ENCODE measurements around the gene NIP7. TPM values are rescaled to one million over a fixed set of nuclear protein-coding genes. Genes with fewer than 3 reads are reported as not detected.

The NIP7 gene
- total and polyA plus RNA-seq, 4 donors = 14.5 to 23.2 (median 17.0) TPM

DNA sequence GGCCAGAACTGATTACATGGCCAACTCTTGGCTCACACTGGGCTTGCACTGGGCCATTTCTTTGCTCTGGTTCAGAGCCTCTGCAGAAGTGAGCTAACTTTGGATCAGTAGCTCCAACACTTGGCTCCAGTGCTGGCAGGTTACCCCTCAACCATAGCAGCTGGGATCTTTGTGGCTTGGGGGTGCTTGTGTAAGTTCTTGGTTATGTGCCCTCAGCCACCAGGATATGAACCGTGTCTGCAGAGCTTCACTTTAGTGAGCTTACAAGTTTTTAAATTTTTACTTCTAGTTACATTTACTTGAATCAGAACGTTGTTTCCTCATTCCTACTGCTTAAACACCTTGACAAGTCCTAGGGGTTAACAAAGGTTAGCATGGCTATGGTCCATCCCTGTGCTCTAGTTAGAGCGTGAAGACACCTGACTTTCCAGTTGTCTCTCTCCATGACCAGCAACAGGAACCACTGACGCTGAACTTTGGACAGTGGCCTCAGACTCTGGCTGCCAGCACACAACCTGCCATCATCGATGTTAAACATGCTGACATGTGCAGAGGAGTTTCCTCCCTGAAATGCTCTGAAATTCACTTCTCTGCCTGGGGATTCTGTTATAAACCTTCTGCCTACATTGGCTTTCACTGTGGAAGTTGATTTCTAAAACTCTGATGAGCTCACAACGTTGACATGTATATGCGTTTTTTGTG lies 13.2 kb upstream of the NIP7 start:
- peaks cover 20 to 53% (median 34%) of the 10 kb centered on the region in 4 donors for H3K36me3 ChIP-seq (ENCODE audit: control insufficient read depth in 4 of 4, insufficient read depth in 4 of 4, low read length in 4 of 4)
- H3K9ac ChIP-seq (ENCODE audit: insufficient read depth in 1 of 2, low read length in 2 of 2) = no peak overlapping the region
- no peaks in the 10 kb centered on the region for H3K27me3 ChIP-seq (ENCODE audit: control insufficient read depth in 3 of 3, insufficient read depth in 3 of 3, low read length in 2 of 3)
- H3K4me1 ChIP-seq (ENCODE audit: control insufficient read depth in 5 of 5, insufficient read depth in 5 of 5, low read length in 5 of 5) = peaks cover 10 to 19% (median 17%) of the 10 kb centered on the region in 5 donors
- ATAC-seq (ENCODE audit: insufficient read depth, low FRiP score) = no peak
- no peaks in the 10 kb centered on the region for H3K9me3 ChIP-seq (ENCODE audit: control insufficient read depth in 4 of 4, insufficient read depth in 3 of 4, low read length in 3 of 4)
- no peak for DNase-seq
- TF ChIP-seq, protein P1, sequence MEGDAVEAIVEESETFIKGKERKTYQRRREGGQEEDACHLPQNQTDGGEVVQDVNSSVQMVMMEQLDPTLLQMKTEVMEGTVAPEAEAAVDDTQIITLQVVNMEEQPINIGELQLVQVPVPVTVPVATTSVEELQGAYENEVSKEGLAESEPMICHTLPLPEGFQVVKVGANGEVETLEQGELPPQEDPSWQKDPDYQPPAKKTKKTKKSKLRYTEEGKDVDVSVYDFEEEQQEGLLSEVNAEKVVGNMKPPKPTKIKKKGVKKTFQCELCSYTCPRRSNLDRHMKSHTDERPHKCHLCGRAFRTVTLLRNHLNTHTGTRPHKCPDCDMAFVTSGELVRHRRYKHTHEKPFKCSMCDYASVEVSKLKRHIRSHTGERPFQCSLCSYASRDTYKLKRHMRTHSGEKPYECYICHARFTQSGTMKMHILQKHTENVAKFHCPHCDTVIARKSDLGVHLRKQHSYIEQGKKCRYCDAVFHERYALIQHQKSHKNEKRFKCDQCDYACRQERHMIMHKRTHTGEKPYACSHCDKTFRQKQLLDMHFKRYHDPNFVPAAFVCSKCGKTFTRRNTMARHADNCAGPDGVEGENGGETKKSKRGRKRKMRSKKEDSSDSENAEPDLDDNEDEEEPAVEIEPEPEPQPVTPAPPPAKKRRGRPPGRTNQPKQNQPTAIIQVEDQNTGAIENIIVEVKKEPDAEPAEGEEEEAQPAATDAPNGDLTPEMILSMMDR (IDR thresholded peaks at IDR 0.05; ENCODE audit: control extremely low read depth, extremely low read depth) = no peak
- 64 to 66% methylated on average over 7 of the region's 7 CpGs for WGBS, 2 donors
- H3K27ac ChIP-seq (ENCODE audit: low read depth in 1 of 2, low read length in 1 of 2) = no peak overlapping the region
- no peak overlapping the region for H3K4me3 ChIP-seq

DNA sequence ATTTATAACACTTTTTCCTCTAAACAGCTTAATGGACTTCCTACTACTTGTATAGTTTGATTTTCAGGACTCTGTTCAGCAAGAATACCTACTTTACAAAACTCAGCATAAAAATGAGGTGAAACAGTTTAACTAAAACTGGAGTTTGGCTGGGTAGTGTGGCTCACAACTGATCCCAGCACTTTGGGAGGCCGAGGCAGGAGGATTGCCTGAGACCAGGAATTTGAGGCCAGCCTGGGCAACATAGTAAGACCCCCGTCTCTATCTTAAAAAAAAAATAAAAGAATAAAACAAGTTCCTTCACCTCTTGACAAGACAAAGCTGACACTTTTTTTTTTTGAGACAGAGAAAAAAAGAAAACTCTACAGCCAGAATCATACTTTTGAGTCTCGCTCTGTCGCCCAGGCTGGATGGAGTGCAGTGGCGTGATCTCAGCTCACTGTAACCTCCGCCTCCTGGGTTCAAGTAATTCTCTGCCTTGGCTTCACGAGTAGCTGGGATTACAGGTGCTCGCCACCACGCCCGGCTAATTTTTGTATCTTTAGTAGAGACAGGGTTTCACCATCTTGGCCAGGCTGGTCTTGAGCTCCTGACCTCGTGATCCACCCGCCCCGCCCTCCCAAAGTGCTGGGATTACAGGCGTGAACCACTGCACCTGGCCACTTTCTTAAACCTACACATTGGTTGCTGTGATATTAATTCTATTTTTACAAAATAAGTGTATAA lies 11.8 kb upstream of the NIP7 start:
- no peaks in the 10 kb centered on the region for H3K27me3 ChIP-seq (ENCODE audit: control insufficient read depth in 3 of 3, insufficient read depth in 3 of 3, low read length in 2 of 3)
- H3K36me3 ChIP-seq (ENCODE audit: control insufficient read depth in 4 of 4, insufficient read depth in 4 of 4, low read length in 4 of 4) = peaks cover 14 to 44% (median 34%) of the 10 kb centered on the region in 4 donors
- no peak overlapping the region for H3K4me3 ChIP-seq
- no peak overlapping the region for H3K9ac ChIP-seq (ENCODE audit: insufficient read depth in 1 of 2, low read length in 2 of 2)
- 94 to 96% methylated on average over 14 of the region's 14 CpGs for WGBS, 2 donors
- H3K27ac ChIP-seq (ENCODE audit: low read depth in 1 of 2, low read length in 1 of 2) = no peak overlapping the region
- TF ChIP-seq, protein P1 (IDR thresholded peaks at IDR 0.05; ENCODE audit: control extremely low read depth, extremely low read depth) = no peak
- H3K4me1 ChIP-seq (ENCODE audit: control insufficient read depth in 5 of 5, insufficient read depth in 5 of 5, low read length in 5 of 5) = peaks cover 10 to 20% (median 17%) of the 10 kb centered on the region in 5 donors
- ATAC-seq (ENCODE audit: insufficient read depth, low FRiP score) (no peak), DNase-seq (no peak)
- no peaks in the 10 kb centered on the region for H3K9me3 ChIP-seq (ENCODE audit: control insufficient read depth in 4 of 4, insufficient read depth in 3 of 4, low read length in 3 of 4)

DNA sequence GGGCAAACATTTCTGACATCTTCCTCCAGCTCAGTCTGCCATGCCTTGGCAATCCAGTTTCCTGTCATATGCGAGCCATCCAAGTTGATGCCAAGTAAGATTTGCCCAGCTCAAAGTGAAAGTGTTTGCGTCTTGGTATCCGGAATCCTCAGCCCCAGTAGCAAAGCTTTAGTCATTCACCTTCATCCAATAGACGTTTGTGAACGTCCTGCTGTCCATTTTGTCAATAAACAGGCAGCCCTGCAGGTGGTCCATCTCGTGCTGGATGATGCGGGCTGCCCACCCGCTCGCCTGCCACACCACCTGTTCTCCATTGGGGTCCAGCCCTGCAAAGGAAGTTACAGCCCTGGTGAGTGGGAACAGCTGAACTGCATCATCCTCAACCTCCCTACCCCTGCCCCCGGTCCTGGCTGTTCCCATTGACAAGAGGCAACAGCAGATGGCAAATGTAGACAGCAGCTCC lies 10.7 kb upstream of the NIP7 start:
- TF ChIP-seq, protein P1 (IDR thresholded peaks at IDR 0.05; ENCODE audit: control extremely low read depth, extremely low read depth) = no peak
- Histone ChIP-seq H3K9ac (ENCODE audit: insufficient read depth in 1 of 2, low read length in 2 of 2) (peak overlapping the region in 1 of 2 donors; percentile 23), H3K36me3 (ENCODE audit: control insufficient read depth in 4 of 4, insufficient read depth in 4 of 4, low read length in 4 of 4) (peaks cover 5 to 40% (median 34%) of the 10 kb centered on the region in 4 donors), H3K27ac (ENCODE audit: low read depth in 1 of 2, low read length in 1 of 2) (peak overlapping the region in 1 of 2 donors; percentile 54), H3K4me1 (ENCODE audit: control insufficient read depth in 5 of 5, insufficient read depth in 5 of 5, low read length in 5 of 5) (peaks cover 10 to 20% (median 17%) of the 10 kb centered on the region in 5 donors), H3K4me3 (no peak overlapping the region), H3K27me3 (ENCODE audit: control insufficient read depth in 3 of 3, insufficient read depth in 3 of 3, low read length in 2 of 3) (no peaks in the 10 kb centered on the region), H3K9me3 (ENCODE audit: control insufficient read depth in 4 of 4, insufficient read depth in 3 of 4, low read length in 3 of 4) (no peaks in the 10 kb centered on the region)
- peak; percentile 40 to 66 (median 42) for DNase-seq
- 58 to 75% methylated on average over 10 of the region's 10 CpGs for WGBS, 2 donors
- ATAC-seq (ENCODE audit: insufficient read depth, low FRiP score) = no peak
